Loucy (cell line): ENCODE results near the gene RBM10.

Experiments used
- H2AFZ ChIP-seq: fragments of 200-600 bp; sonication (generic); 2 replicates; pipeline ENCODE4 v1.6.0; 2016; ENCODE audit warnings: antibody characterized with exemption, mild to moderate bottlenecking, low read length, moderate library complexity
- H3F3A ChIP-seq: fragments of 200-600 bp; 2 replicates; pipeline ENCODE4 v1.6.0; 2016; ENCODE audit warnings: antibody characterized with exemption, low read depth, mild to moderate bottlenecking
- H3K27me3 ChIP-seq: fragments of 200-600 bp; sonication (generic); 2 replicates; pipeline ENCODE4 v1.6.1; 2014; ENCODE audit warnings: low read length, mild to moderate bottlenecking; ENCODE audit not compliant: insufficient read depth, poor library complexity, severe bottlenecking
- H3K36me3 ChIP-seq: fragments of 200-600 bp; sonication (generic); 2 replicates; pipeline ENCODE4 v1.6.1; 2016; ENCODE audit warnings: low read length; ENCODE audit not compliant: insufficient read depth
- H3K4me1 ChIP-seq: fragments of 200-600 bp; sonication (generic); 2 replicates; pipeline ENCODE4 v1.5.1; 2014; ENCODE audit warnings: low read length, mild to moderate bottlenecking; ENCODE audit not compliant: insufficient read depth, poor library complexity, severe bottlenecking
- H3K4me2 ChIP-seq: fragments of 200-600 bp; sonication (generic); 2 replicates; pipeline ENCODE4 v1.6.0; 2014; ENCODE audit warnings: antibody characterized with exemption, low read length, low read depth, mild to moderate bottlenecking; ENCODE audit not compliant: poor library complexity, severe bottlenecking
- H3K4me3 ChIP-seq: fragments of 200-600 bp; sonication (generic); 2 replicates; pipeline ENCODE4 v1.5.1; 2014; ENCODE audit warnings: low read length, mild to moderate bottlenecking, mixed read lengths; ENCODE audit not compliant: poor library complexity, severe bottlenecking
- H3K79me2 ChIP-seq: fragments of 200-600 bp; sonication (generic); 2 replicates; pipeline ENCODE4 v1.6.1; 2014; ENCODE audit warnings: low read length; ENCODE audit not compliant: insufficient read depth
- H3K9ac ChIP-seq: fragments of 200-600 bp; sonication (generic); 2 replicates; pipeline ENCODE4 v1.6.0; 2014; ENCODE audit warnings: mild to moderate bottlenecking, low read depth, low read length, moderate library complexity; ENCODE audit not compliant: poor library complexity, severe bottlenecking
- H3K9me2 ChIP-seq: fragments of 200-600 bp; sonication (generic); replicated peaks from 2 replicates; pipeline ENCODE4 v1.6.1; 2016; ENCODE audit warnings: low read depth, low read length, mixed read lengths
- H3K9me3 ChIP-seq: fragments of 200-600 bp; sonication (generic); 2 replicates; pipeline ENCODE4 v1.6.1; 2014; ENCODE audit warnings: mild to moderate bottlenecking, antibody characterized with exemption, low read length, low read depth; ENCODE audit not compliant: insufficient read depth
- H4K20me1 ChIP-seq: fragments of 200-600 bp; sonication (generic); 2 replicates; pipeline ENCODE4 v1.6.0; 2014; ENCODE audit warnings: antibody characterized with exemption, low read length, mild to moderate bottlenecking; ENCODE audit not compliant: insufficient read depth, poor library complexity, severe bottlenecking
- EZH2phosphoT487 ChIP-seq: fragments of 200-600 bp; IDR thresholded peaks from 2 replicates; pipeline ENCODE4 v1.6.1; 2018; ENCODE audit warnings: antibody characterized with exemption, mild to moderate bottlenecking, moderate library complexity, borderline replicate concordance
- TF ChIP-seq, protein P1 (sequence below): fragments of 200-600 bp; sonication (generic); conservative IDR thresholded peaks from 2 replicates; pipeline ENCODE4 v1.5.1; 2014; ENCODE audit warnings: mild to moderate bottlenecking, antibody characterized with exemption, low read length

RBM10 gene

GRCh38 chrX:47229427-47229826 lies 84.4 kb downstream of the RBM10 start:
- H4K20me1 ChIP-seq, result peaks cover 8% of the 10 kb centered on the region
- H3F3A ChIP-seq, result no peaks in the 10 kb centered on the region
- H3K4me2 ChIP-seq, result no peak overlapping the region
- H3K27me3 ChIP-seq, result no peaks in the 10 kb centered on the region
- peaks cover 41% of the 10 kb centered on the region; the same call in 1 of the 2 replicates for H3K36me3 ChIP-seq
- H3K9ac ChIP-seq, result no peak overlapping the region
- peaks cover 7% of the 10 kb centered on the region for H3K4me1 ChIP-seq
- no peaks in the 10 kb centered on the region for H3K9me3 ChIP-seq
- H2AFZ ChIP-seq, result no peak overlapping the region
- no peaks in the 10 kb centered on the region for H3K9me2 ChIP-seq
- no peak overlapping the region for H3K4me3 ChIP-seq
- TF ChIP-seq EZH2phosphoT487, result no peak
- H3K79me2 ChIP-seq, result peaks cover 18% of the 10 kb centered on the region

DNA sequence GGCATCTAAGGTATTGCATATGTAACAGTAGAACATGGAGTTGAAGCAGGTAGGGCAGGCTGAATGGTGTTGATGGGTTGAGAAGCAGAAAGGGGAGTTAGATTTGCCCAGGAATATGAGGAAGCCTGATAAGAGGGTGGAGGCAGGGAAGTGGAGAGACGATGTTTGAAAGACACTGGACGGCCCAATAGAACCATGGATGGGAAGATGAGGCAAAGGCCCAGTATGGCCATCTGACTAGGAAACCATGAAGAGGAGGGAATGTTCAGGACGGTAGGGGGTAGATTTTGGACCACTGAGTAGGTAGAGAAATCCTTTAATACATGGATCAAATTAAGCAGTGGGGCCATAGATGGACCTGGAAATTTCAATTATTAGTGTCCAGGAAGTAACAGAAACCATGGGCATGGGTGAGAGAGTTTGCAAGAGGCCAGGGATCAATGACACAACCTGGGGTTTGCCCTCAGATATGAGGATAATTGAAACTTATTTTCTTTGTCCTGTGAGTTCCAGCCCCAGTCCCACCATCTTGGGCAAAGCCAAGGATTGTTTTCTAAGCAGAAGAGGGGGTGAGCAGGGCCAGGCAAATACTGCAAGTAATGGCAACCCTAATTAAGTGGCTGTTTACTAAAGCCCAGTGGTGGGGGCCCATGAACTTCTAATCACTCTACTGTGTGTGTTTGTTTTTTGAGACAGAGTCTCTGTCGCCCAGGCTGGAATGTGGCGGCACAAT lies 85.3 kb downstream of the RBM10 start:
- Histone ChIP-seq H3K9ac (no peak overlapping the region), H3K4me2 (no peak overlapping the region), H3K9me2 (no peaks in the 10 kb centered on the region), H4K20me1 (peaks cover 15% of the 10 kb centered on the region), H2AFZ (no peak overlapping the region), H3K9me3 (no peaks in the 10 kb centered on the region), H3K36me3 (peaks cover 32% of the 10 kb centered on the region; the same call in 1 of the 2 replicates), H3F3A (no peaks in the 10 kb centered on the region), H3K4me3 (no peak overlapping the region), H3K27me3 (no peaks in the 10 kb centered on the region), H3K79me2 (peaks cover 26% of the 10 kb centered on the region), H3K4me1 (peaks cover 8% of the 10 kb centered on the region)
- TF ChIP-seq, protein P1, sequence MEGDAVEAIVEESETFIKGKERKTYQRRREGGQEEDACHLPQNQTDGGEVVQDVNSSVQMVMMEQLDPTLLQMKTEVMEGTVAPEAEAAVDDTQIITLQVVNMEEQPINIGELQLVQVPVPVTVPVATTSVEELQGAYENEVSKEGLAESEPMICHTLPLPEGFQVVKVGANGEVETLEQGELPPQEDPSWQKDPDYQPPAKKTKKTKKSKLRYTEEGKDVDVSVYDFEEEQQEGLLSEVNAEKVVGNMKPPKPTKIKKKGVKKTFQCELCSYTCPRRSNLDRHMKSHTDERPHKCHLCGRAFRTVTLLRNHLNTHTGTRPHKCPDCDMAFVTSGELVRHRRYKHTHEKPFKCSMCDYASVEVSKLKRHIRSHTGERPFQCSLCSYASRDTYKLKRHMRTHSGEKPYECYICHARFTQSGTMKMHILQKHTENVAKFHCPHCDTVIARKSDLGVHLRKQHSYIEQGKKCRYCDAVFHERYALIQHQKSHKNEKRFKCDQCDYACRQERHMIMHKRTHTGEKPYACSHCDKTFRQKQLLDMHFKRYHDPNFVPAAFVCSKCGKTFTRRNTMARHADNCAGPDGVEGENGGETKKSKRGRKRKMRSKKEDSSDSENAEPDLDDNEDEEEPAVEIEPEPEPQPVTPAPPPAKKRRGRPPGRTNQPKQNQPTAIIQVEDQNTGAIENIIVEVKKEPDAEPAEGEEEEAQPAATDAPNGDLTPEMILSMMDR, result no peak
- TF ChIP-seq EZH2phosphoT487, result no peak

- H2AFZ ChIP-seq, result no peak overlapping the region
- TF ChIP-seq EZH2phosphoT487, result no peak
- TF ChIP-seq, protein P1, result no peak
- H3K4me3 ChIP-seq, result no peak overlapping the region
- no peaks in the 10 kb centered on the region for H3K9me2 ChIP-seq
- no peaks in the 10 kb centered on the region for H3F3A ChIP-seq
- H3K4me1 ChIP-seq, result peaks cover 15% of the 10 kb centered on the region
- peaks cover 24% of the 10 kb centered on the region for H4K20me1 ChIP-seq
- no peak overlapping the region for H3K9ac ChIP-seq
- peaks cover 35% of the 10 kb centered on the region for H3K79me2 ChIP-seq
- peaks cover 23% of the 10 kb centered on the region; the same call in 1 of the 2 replicates for H3K36me3 ChIP-seq
- no peak overlapping the region for H3K4me2 ChIP-seq
- no peaks in the 10 kb centered on the region for H3K27me3 ChIP-seq
- no peaks in the 10 kb centered on the region for H3K9me3 ChIP-seq
Measured at GRCh38 chrX:47231167-47231566, 86.1 kb downstream of the RBM10 start.
